ENCODE data around the gene ZC3H4. TPM values are rescaled to one million over a fixed set of nuclear protein-coding genes. Genes with fewer than 3 reads are reported as not detected.
A peak's percentile ranks its signal among the peaks of the same experiment; 100 is the strongest.

ZC3H4 gene
- polyA plus RNA-seq, 1 donor = 20.5 TPM

GRCh38 chr19:47133021-47133471 is 19.5 kb upstream of the ZC3H4 start:
- no peak for DNase-seq (ENCODE audit: low read depth)

GRCh38 chr19:47132194-47132852 is 18.7 kb upstream of the ZC3H4 start:
- no peak for DNase-seq (ENCODE audit: low read depth)

GRCh38 chr19:47130589-47131227 is 17.1 kb upstream of the ZC3H4 start, which contains the start of gene SAE1:
Gene SAE1 (plus strand): TSS chr19:47130835. CDS start chr19:47130931, 96 bp downstream.
- peak; percentile 92 for DNase-seq (ENCODE audit: low read depth)

GRCh38 chr19:47130120-47130588 is 16.6 kb upstream of the ZC3H4 start:
- DNase-seq (ENCODE audit: low read depth) = no peak

GRCh38 chr19:47129579-47129978 is 16.0 kb upstream of the ZC3H4 start:
- DNase-seq (ENCODE audit: low read depth) = no peak

GRCh38 chr19:47125669-47125938 is 12.0 kb upstream of the ZC3H4 start:
- DNase-seq (ENCODE audit: low read depth) = no peak

GRCh38 chr19:47124937-47125668 is 11.5 kb upstream of the ZC3H4 start:
- peak; percentile 54 for DNase-seq (ENCODE audit: low read depth)

GRCh38 chr19:47123406-47123805 is 9.8 kb upstream of the ZC3H4 start:
- DNase-seq (ENCODE audit: low read depth) = no peak

GRCh38 chr19:47122359-47123335 is 9.1 kb upstream of the ZC3H4 start:
- DNase-seq (ENCODE audit: low read depth) = no peak

GRCh38 chr19:47120470-47121067 is 7.0 kb upstream of the ZC3H4 start:
- no peak for DNase-seq (ENCODE audit: low read depth)

GRCh38 chr19:47113850-47114651 is 475 bp upstream of the ZC3H4 start:
- no peak for DNase-seq (ENCODE audit: low read depth)

GRCh38 chr19:47112166-47112996 is 1.2 kb downstream of the ZC3H4 start:
- DNase-seq (ENCODE audit: low read depth) = peak; percentile 63

GRCh38 chr19:47111682-47112165 is 1.9 kb downstream of the ZC3H4 start:
- DNase-seq (ENCODE audit: low read depth) = no peak

GRCh38 chr19:47111006-47111621 is 2.5 kb downstream of the ZC3H4 start:
- DNase-seq (ENCODE audit: low read depth) = no peak

GRCh38 chr19:47110521-47111005 is 3.0 kb downstream of the ZC3H4 start:
- no peak for DNase-seq (ENCODE audit: low read depth)

- no peak for DNase-seq (ENCODE audit: low read depth)
Measured at GRCh38 chr19:47109541-47110375, 3.8 kb downstream of the ZC3H4 start.

GRCh38 chr19:47109177-47109540 is 4.4 kb downstream of the ZC3H4 start:
- no peak for DNase-seq (ENCODE audit: low read depth)
